Dedifferentiated amniotic fluid mesenchymal stem cell (primary cell): ENCODE results near the gene ARHGEF7.

ENCODE experiments used
- DNase-seq: peaks from one replicate; pipeline ENCODE4 v3.0.0-alpha.2; 2016; ENCODE audit errors: extremely low spot score

Gene ARHGEF7

GRCh38 chr13:111278743-111279652 is 163.9 kb downstream of the ARHGEF7 start:
- no peak for DNase-seq

GRCh38 chr13:111280226-111280625 is 165.1 kb downstream of the ARHGEF7 start:
- no peak for DNase-seq

- peak; percentile 17 for DNase-seq
These were observed 165.8 kb downstream of the ARHGEF7 start for GRCh38 chr13:111280681-111281585.

GRCh38 chr13:111281751-111282311 is 166.7 kb downstream of the ARHGEF7 start:
- peak; percentile 75 for DNase-seq

GRCh38 chr13:111282425-111282824 is 167.3 kb downstream of the ARHGEF7 start:
- no peak for DNase-seq

GRCh38 chr13:111282997-111283396 is 167.9 kb downstream of the ARHGEF7 start:
- no peak for DNase-seq

GRCh38 chr13:111283457-111283856 is 168.3 kb downstream of the ARHGEF7 start:
- no peak for DNase-seq

GRCh38 chr13:111283991-111284390 is 168.9 kb downstream of the ARHGEF7 start:
- no peak for DNase-seq

GRCh38 chr13:111284565-111284964 is 169.5 kb downstream of the ARHGEF7 start:
- no peak for DNase-seq

- DNase-seq = no peak
These were observed 171.1 kb downstream of the ARHGEF7 start for GRCh38 chr13:111286162-111286561.

GRCh38 chr13:111286749-111287148 is 171.6 kb downstream of the ARHGEF7 start:
- no peak for DNase-seq

GRCh38 chr13:111287201-111287600 is 172.1 kb downstream of the ARHGEF7 start:
- DNase-seq = no peak

GRCh38 chr13:111288276-111288675 is 173.2 kb downstream of the ARHGEF7 start:
- DNase-seq = no peak

GRCh38 chr13:111289251-111289650 is 174.1 kb downstream of the ARHGEF7 start:
- DNase-seq = no peak

- DNase-seq = no peak
These were observed 176.8 kb downstream of the ARHGEF7 start for GRCh38 chr13:111291908-111292307.

- no peak for DNase-seq
These were observed 177.8 kb downstream of the ARHGEF7 start for GRCh38 chr13:111292710-111293485.

GRCh38 chr13:111295886-111296285 is 180.8 kb downstream of the ARHGEF7 start:
- DNase-seq = no peak

- DNase-seq = no peak
These were observed 181.3 kb downstream of the ARHGEF7 start for GRCh38 chr13:111296417-111296816.

- no peak for DNase-seq
These were observed 183.3 kb downstream of the ARHGEF7 start for GRCh38 chr13:111298214-111298975.

GRCh38 chr13:111302045-111302726 is 187.1 kb downstream of the ARHGEF7 start:
- no peak for DNase-seq
